H1 (cell line): ENCODE results near the gene NPAS4. TPM values are rescaled to one million over a fixed set of nuclear protein-coding genes. Genes with fewer than 3 reads are reported as not detected.

ENCODE experiments used
- CHD7 ChIP-seq: fragments of 300-600 bp; sonication (generic); IDR thresholded peaks from 2 replicates; pipeline ENCODE4 v1.7.1; 2012; ENCODE audit warnings: low read length, moderate library complexity, mild to moderate bottlenecking, inconsistent platforms; ENCODE audit not compliant: insufficient replicate concordance
- JUND ChIP-seq: IDR thresholded peaks from 2 replicates; pipeline ENCODE4 v1.6.1; 2011; ENCODE audit warnings: mild to moderate bottlenecking, improper control_type of control experiment, low read length
- polyA plus RNA-seq, 7 experiments: library from polyadenylated mRNA; depleted of rRNA in 3 of 7; stranded (reverse) in 5 of 7; unstranded in 2 of 7; fragments of >200 nt in 5 of 7; fragments of 200-250 nt in 2 of 7; gene quantifications; 1 replicate in 5 of 7; 2 replicates in 1 of 7; 4 replicates in 1 of 7; pipeline versions ENCODE4 v1.2.1 to v1.2.3, GENCODE V29; 2011 to 2013; ENCODE audit warnings: missing spikeins in 2 of 7, mixed read lengths in 2 of 7
- total RNA-seq: library from RNA; stranded (reverse); fragmentation: NEBNext Ultra II Directional; extraction: Animal tissue kit (Norgen Biotek cat#: 25700); gene quantifications from 2 replicates; pipeline ENCODE4 v1.2.1, GENCODE V29; 2021

NPAS4 gene
- total and polyA plus RNA-seq, 2 of the 8 experiments (the other 6 are each of a cell fraction or from before 2014, with no cell fraction given), result 0.73 to 0.99 TPM

- no peak for TF ChIP-seq CHD7
- no peak for TF ChIP-seq JUND
These were observed 9.5 kb upstream of the NPAS4 start (continued) for GRCh38 chr11:66411323-66411722.
